HepG2 (cell line): ENCODE data around the gene MC1R. TPM values are rescaled to one million over a fixed set of nuclear protein-coding genes. Genes with fewer than 3 reads are reported as not detected.
A peak's percentile ranks its signal among the peaks of the same experiment; 100 is the strongest.

Source experiments
- AFF4 ChIP-seq: sonication (generic); formaldehyde crosslinking; IDR thresholded peaks from 2 replicates; pipeline ENCODE4 v1.4.0; 2020; ENCODE audit warnings: missing genetic modification reagents
- CERS6 ChIP-seq: sonication (generic); formaldehyde crosslinking; IDR thresholded peaks from 2 replicates; pipeline ENCODE4 v1.5.0; 2020; ENCODE audit warnings: missing genetic modification reagents
- GABPB1 ChIP-seq: IDR thresholded peaks from 2 replicates; pipeline ENCODE4 v1.6.1; 2016; ENCODE audit warnings: mild to moderate bottlenecking, missing genetic modification reagents, moderate library complexity, missing compliant biosample characterization
- GATAD2A ChIP-seq: IDR thresholded peaks from 2 replicates; pipeline ENCODE4 v1.6.1; 2016
- JDP2 ChIP-seq: sonication (generic); formaldehyde crosslinking; IDR thresholded peaks from 2 replicates; pipeline ENCODE4 v1.8.1; 2022; ENCODE audit warnings: missing genetic modification reagents, borderline replicate concordance
- KLF15 ChIP-seq: sonication (generic); formaldehyde crosslinking; IDR thresholded peaks from 2 replicates; pipeline ENCODE4 v1.8.1; 2023; ENCODE audit warnings: borderline replicate concordance, mild to moderate bottlenecking, inconsistent platforms, missing genetic modification reagents, mixed read lengths
- MAF1 ChIP-seq: sonication (generic); formaldehyde crosslinking; IDR thresholded peaks from 2 replicates; pipeline ENCODE4 v1.5.0; 2020; ENCODE audit warnings: missing genetic modification reagents, borderline replicate concordance
- MBD4 ChIP-seq: IDR thresholded peaks from 2 replicates; pipeline ENCODE4 v1.6.1; 2012; ENCODE audit warnings: low read length, inconsistent platforms, borderline replicate concordance
- MXD1 ChIP-seq: sonication (generic); formaldehyde crosslinking; IDR thresholded peaks from 2 replicates; pipeline ENCODE4 v1.4.0; 2020; ENCODE audit warnings: mild to moderate bottlenecking, missing genetic modification reagents
- MXD3 ChIP-seq: IDR thresholded peaks from 2 replicates; pipeline ENCODE4 v1.6.1; 2016; ENCODE audit warnings: mild to moderate bottlenecking, missing biosample characterization, missing genetic modification reagents
- MXD4 ChIP-seq: IDR thresholded peaks from 2 replicates; pipeline ENCODE4 v1.6.1; 2016; ENCODE audit warnings: mild to moderate bottlenecking, missing biosample characterization, missing genetic modification reagents
- RCOR2 ChIP-seq: IDR thresholded peaks from 2 replicates; pipeline ENCODE4 v1.6.1; 2016; ENCODE audit warnings: missing biosample characterization, missing genetic modification reagents
- RNF2 ChIP-seq: fragments of 450-650 bp; conservative IDR thresholded peaks from 2 replicates; pipeline ENCODE4 v1.6.1; 2016; ENCODE audit warnings: low read depth
- TMF1 ChIP-seq: sonication (generic); formaldehyde crosslinking; IDR thresholded peaks from 2 replicates; pipeline ENCODE4 v1.8.1; 2022; ENCODE audit warnings: low read depth, missing genetic modification reagents
- TP53 ChIP-seq: sonication (generic); formaldehyde crosslinking; conservative IDR thresholded peaks from 2 replicates; pipeline ENCODE4 v1.4.0; 2020; ENCODE audit warnings: missing genetic modification reagents
- ZMYM2 ChIP-seq: sonication (generic); formaldehyde crosslinking; IDR thresholded peaks from 2 replicates; pipeline ENCODE4 v1.8.0; 2022; ENCODE audit warnings: mild to moderate bottlenecking, missing genetic modification reagents
- ZNF329 ChIP-seq: sonication (generic); formaldehyde crosslinking; IDR thresholded peaks from 2 replicates; pipeline ENCODE4 v1.9.0; 2021; ENCODE audit warnings: low read depth, mild to moderate bottlenecking, missing genetic modification reagents
- ZNF749 ChIP-seq: sonication (generic); formaldehyde crosslinking; IDR thresholded peaks from 2 replicates; pipeline ENCODE4 v1.8.0; 2022; ENCODE audit warnings: mild to moderate bottlenecking, missing genetic modification reagents, moderate library complexity, borderline replicate concordance
- ZNF773 ChIP-seq: sonication (generic); formaldehyde crosslinking; IDR thresholded peaks from 2 replicates; pipeline ENCODE4 v1.4.0; 2020; ENCODE audit warnings: missing genetic modification reagents, borderline replicate concordance
- ZNF775 ChIP-seq: sonication (generic); formaldehyde crosslinking; IDR thresholded peaks from 2 replicates; pipeline ENCODE4 v1.4.0; 2020; ENCODE audit warnings: missing genetic modification reagents, mild to moderate bottlenecking, moderate library complexity, borderline replicate concordance
- ZSCAN25 ChIP-seq: sonication (generic); formaldehyde crosslinking; IDR thresholded peaks from 2 replicates; pipeline ENCODE4 v1.8.0; 2022; ENCODE audit warnings: mild to moderate bottlenecking, missing genetic modification reagents
- polyA plus RNA-seq, 8 experiments: library from polyadenylated mRNA; depleted of rRNA in 3 of 8; stranded (reverse) in 7 of 8; unstranded in 1 of 8; fragments of >200 nt; fragmentation: Illumina TruSeq in 4 of 8; extraction: Trizol in 4 of 8; gene quantifications; 2 replicates each; pipeline versions ENCODE4 v1.2.1 to v1.2.3, GENCODE V29; 2011 to 2016; ENCODE audit warnings: low read depth in 4 of 8, missing spikeins in 1 of 8, mixed read lengths in 1 of 8; ENCODE audit not compliant: insufficient read depth in 1 of 8
- total RNA-seq, 5 experiments: library from RNA; depleted of rRNA; stranded (reverse); fragments of >200 nt; fragmentation: Illumina TruSeq; extraction: Trizol; gene quantifications; 2 replicates each; pipeline ENCODE4 v1.2.3, GENCODE V29; 2016; ENCODE audit warnings: low read depth in 1 of 5

Gene MC1R
- total and polyA plus RNA-seq, 2 of the 13 experiments (the other 11 are each of a cell fraction or from before 2014, with no cell fraction given), result 9.1 to 14.8 TPM

GRCh38 chr16:89917773-89918452 is 749 bp upstream of the MC1R start (continued):
- peak; percentile 90; the same call in 1 of the 2 replicates for TF ChIP-seq CERS6 (CRISPR knock-in tag)
- peak; percentile 91 for TF ChIP-seq MXD4
- peak; percentile 91 for TF ChIP-seq RCOR2 (CRISPR knock-in tag)
- peak; percentile 96; the same call in 1 of the 2 replicates for TF ChIP-seq ZNF773 (CRISPR knock-in tag)
- TF ChIP-seq TMF1 (CRISPR knock-in tag), result peak; percentile 99
- TF ChIP-seq KLF15 (CRISPR knock-in tag), result no peak
- peak; percentile 88; the same call in 1 of the 2 replicates for TF ChIP-seq ZNF775 (CRISPR knock-in tag)
- TF ChIP-seq ZNF329 (CRISPR knock-in tag), result peak; percentile 93
- TF ChIP-seq ZMYM2 (CRISPR knock-in tag), result peak; percentile 76
- TF ChIP-seq RNF2, result peak; percentile 97
- peak; percentile 95 for TF ChIP-seq GABPB1 (CRISPR knock-in tag)
- peak; percentile 98 for TF ChIP-seq MXD1
- peak; percentile 91 for TF ChIP-seq GATAD2A
- peak; percentile 96; the same call in 1 of the 2 replicates for TF ChIP-seq MAF1 (CRISPR knock-in tag)
- peak; percentile 99 for TF ChIP-seq MXD3 (CRISPR knock-in tag)
- 0 out of 2 replicates have a peak, but pooled peaks have one; percentile 74 for TF ChIP-seq JDP2
- TF ChIP-seq ZSCAN25, result peak; percentile 95
- TF ChIP-seq ZNF749 (CRISPR knock-in tag), result peak; percentile 99
- TF ChIP-seq TP53 (CRISPR knock-in tag), result peak; percentile 95; the same call in 1 of the 2 replicates
- no peak for TF ChIP-seq AFF4
- no peak for TF ChIP-seq MBD4
